ENCODE measurements around the gene MRGPRX1. TPM values are rescaled to one million over a fixed set of nuclear protein-coding genes. Genes with fewer than 3 reads are reported as not detected.

Gene MRGPRX1
- total and polyA plus RNA-seq, 2 donors (not counting 3 experiments of a cell fraction or from before 2014, with no cell fraction given): not detected

DNA sequence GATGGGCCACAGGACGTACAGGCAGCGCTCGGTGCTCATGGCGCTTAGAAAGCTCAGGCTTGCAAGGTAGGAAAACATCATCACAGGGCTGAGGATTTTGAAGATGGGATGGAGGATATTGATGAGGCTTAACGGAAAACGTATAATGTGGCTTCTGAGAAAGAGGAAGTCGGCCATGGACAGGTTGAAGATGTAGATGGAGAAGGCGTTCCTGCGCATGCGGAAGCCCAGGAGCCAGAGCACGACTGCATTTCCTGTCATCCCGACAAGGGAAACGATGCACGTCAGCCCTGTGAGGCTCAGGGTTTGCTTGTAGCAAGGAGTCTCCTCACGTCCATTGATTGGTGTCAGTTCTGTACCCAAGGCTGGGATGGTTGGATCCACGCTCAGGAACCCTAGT, 17.4 kb upstream of the MRGPRX1 start:
- Histone ChIP-seq H4K20me1 (replicated peaks; ENCODE audit: control insufficient read depth, extremely low read depth, insufficient read depth, low read length) (no peaks in the 10 kb centered on the region), H3K36me3 (ENCODE audit: control insufficient read depth in 2 of 2, extremely low read depth in 1 of 2, insufficient read depth in 2 of 2, low read length in 2 of 2) (no peaks in the 10 kb centered on the region), H3K27ac (ENCODE audit: insufficient read depth, low read depth, low read length) (no peak overlapping the region), H3K9me3 (replicated peaks; ENCODE audit: control insufficient read depth, insufficient read depth, low read length) (no peaks in the 10 kb centered on the region), H3K9me1 (replicated peaks; ENCODE audit: control insufficient read depth, extremely low read depth, insufficient read depth, low read length) (no peaks in the 10 kb centered on the region), H3K4me1 (ENCODE audit: control insufficient read depth, extremely low read depth, insufficient read depth, low read length) (no peaks in the 10 kb centered on the region), H3K4me3 (replicated peaks in 1 of 3; ENCODE audit: insufficient read depth in 1 of 3, low read depth in 1 of 3, low read length in 3 of 3) (no peak overlapping the region), H2AFZ (ENCODE audit: low read depth, low read length) (no peak overlapping the region), H3K27me3 (ENCODE audit: control insufficient read depth in 2 of 2, insufficient read depth in 2 of 2, low read length in 2 of 2) (peaks cover 0 to 4% of the 10 kb centered on the region in 2 experiments), H3K9ac (replicated peaks; ENCODE audit: extremely low read depth, insufficient read depth, low read length) (no peak overlapping the region), H3K4me2 (ENCODE audit: insufficient read depth, low read length) (no peak overlapping the region), H3K79me2 (ENCODE audit: control insufficient read depth, insufficient read depth, low read length) (no peaks in the 10 kb centered on the region)
- CTCF ChIA-PET: no interaction called here
- dilution Hi-C loops (cut with MboI; ENCODE audit: extremely low pct_ligation_motif_present, low sequenced_read_pairs) (no loop called here), intact Hi-C loops (cut with micrococcal nuclease) (no loop called here)
- FAIRE-seq (no peak), DNase-seq (ENCODE audit: low read depth, low spot score) (no peak)
- BruUV-seq (replicated peaks): no TSS peak
- POLR2A ChIA-PET: no interaction called here
- TF ChIP-seq POLR2A (IDR thresholded peaks at IDR 0.05; ENCODE audit: low read depth, low read length) (no peak), POLR2AphosphoS5 (IDR thresholded peaks at IDR 0.05; ENCODE audit: insufficient read depth, low read depth, low read length) (no peak), JUN (IDR thresholded peaks at IDR 0.05; ENCODE audit: borderline replicate concordance, insufficient read depth, insufficient read length, low read depth) (no peak), MYC (IDR thresholded peaks at IDR 0.05; ENCODE audit: low read depth, low read length) (no peak), CTCF (IDR thresholded peaks at IDR 0.05; ENCODE audit: extremely low read depth in 1 of 2, insufficient read depth in 1 of 2, low read depth in 1 of 2, low read length in 2 of 2) (no peak), GATA2 (IDR thresholded peaks at IDR 0.05; ENCODE audit: insufficient read depth, insufficient read length, low read depth, low read length) (no peak), EZH2 (IDR thresholded peaks at IDR 0.05; ENCODE audit: borderline replicate concordance, low read depth, low read length, severe bottlenecking) (no peak), FOS (IDR thresholded peaks at IDR 0.05; ENCODE audit: borderline replicate concordance, insufficient read depth, low read length) (no peak)
- TF ChIP-seq, protein P1, sequence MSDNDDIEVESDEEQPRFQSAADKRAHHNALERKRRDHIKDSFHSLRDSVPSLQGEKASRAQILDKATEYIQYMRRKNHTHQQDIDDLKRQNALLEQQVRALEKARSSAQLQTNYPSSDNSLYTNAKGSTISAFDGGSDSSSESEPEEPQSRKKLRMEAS (IDR thresholded peaks at IDR 0.05; ENCODE audit: insufficient read depth, insufficient read length): no peak

Measured in endothelial cell of umbilical vein (primary cell).